Measurements from ENCODE around the gene DTHD1. TPM values are rescaled to one million over a fixed set of nuclear protein-coding genes. Genes with fewer than 3 reads are reported as not detected.

The DTHD1 gene
- total and polyA plus RNA-seq, 4 donors, result 0.06 to 0.42 (median 0.07) TPM; not detected in 1

DNA sequence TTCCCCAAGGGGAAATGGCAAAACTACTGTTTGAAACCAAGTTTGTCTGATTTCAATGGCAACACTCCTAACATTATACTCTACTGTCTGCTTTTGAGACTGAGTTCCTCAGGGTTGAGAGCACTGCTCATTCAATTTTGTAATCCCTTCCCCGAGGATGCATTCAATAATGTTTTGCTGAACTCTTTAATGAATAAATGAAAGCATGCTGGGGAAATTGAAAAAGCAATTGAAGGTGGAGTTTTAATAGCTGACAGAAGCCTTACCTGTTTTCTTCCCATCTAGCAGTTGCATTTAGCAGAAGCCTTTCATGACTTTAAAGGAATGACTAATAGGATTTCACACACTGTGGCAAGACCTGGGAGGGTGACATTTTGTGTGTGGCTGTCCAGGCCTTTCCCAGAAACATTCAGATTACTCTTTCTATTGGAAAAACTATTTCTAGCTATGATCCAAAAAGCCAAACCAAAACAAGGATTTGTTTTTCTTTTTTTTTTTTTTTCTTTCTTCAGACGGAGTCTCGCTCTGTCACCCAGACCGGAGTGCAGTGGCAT is 45.1 kb downstream of the DTHD1 start:
- WGBS, result 93% methylated on average over 4 of the region's 4 CpGs
- Histone ChIP-seq H3K27me3 (ENCODE audit: control insufficient read depth in 4 of 4, insufficient read depth in 4 of 4, low read length in 3 of 4) (no peaks in the 10 kb centered on the region), H3K36me3 (ENCODE audit: control insufficient read depth in 4 of 4, insufficient read depth in 3 of 4, low read depth in 1 of 4, low read length in 3 of 4) (no peaks in the 10 kb centered on the region), H3K4me1 (ENCODE audit: control insufficient read depth in 4 of 4, insufficient read depth in 4 of 4, low read length in 3 of 4) (no peaks in the 10 kb centered on the region), H3K9me3 (ENCODE audit: control insufficient read depth in 4 of 4, low read length in 3 of 4) (no peaks in the 10 kb centered on the region), H3K4me3 (ENCODE audit: low read depth in 1 of 3, low read length in 3 of 3) (no peak overlapping the region), H3K27ac (ENCODE audit: low read depth in 1 of 2, low read length in 2 of 2) (no peak overlapping the region), H3K9ac (ENCODE audit: low read depth in 1 of 2, low read length in 2 of 2) (no peak overlapping the region)
- TF ChIP-seq NR2F2 (IDR thresholded peaks at IDR 0.05), result no peak
- TF ChIP-seq, protein P1, sequence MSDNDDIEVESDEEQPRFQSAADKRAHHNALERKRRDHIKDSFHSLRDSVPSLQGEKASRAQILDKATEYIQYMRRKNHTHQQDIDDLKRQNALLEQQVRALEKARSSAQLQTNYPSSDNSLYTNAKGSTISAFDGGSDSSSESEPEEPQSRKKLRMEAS (IDR thresholded peaks at IDR 0.05), result no peak
- TF ChIP-seq, protein P2, sequence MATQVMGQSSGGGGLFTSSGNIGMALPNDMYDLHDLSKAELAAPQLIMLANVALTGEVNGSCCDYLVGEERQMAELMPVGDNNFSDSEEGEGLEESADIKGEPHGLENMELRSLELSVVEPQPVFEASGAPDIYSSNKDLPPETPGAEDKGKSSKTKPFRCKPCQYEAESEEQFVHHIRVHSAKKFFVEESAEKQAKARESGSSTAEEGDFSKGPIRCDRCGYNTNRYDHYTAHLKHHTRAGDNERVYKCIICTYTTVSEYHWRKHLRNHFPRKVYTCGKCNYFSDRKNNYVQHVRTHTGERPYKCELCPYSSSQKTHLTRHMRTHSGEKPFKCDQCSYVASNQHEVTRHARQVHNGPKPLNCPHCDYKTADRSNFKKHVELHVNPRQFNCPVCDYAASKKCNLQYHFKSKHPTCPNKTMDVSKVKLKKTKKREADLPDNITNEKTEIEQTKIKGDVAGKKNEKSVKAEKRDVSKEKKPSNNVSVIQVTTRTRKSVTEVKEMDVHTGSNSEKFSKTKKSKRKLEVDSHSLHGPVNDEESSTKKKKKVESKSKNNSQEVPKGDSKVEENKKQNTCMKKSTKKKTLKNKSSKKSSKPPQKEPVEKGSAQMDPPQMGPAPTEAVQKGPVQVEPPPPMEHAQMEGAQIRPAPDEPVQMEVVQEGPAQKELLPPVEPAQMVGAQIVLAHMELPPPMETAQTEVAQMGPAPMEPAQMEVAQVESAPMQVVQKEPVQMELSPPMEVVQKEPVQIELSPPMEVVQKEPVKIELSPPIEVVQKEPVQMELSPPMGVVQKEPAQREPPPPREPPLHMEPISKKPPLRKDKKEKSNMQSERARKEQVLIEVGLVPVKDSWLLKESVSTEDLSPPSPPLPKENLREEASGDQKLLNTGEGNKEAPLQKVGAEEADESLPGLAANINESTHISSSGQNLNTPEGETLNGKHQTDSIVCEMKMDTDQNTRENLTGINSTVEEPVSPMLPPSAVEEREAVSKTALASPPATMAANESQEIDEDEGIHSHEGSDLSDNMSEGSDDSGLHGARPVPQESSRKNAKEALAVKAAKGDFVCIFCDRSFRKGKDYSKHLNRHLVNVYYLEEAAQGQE (IDR thresholded peaks at IDR 0.05), result no peak
- no peak for TF ChIP-seq FOXA1 (IDR thresholded peaks at IDR 0.05)
- TF ChIP-seq JUND (IDR thresholded peaks at IDR 0.05), result no peak
- TF ChIP-seq EGR1 (IDR thresholded peaks at IDR 0.05; ENCODE audit: low read depth in 2 of 2), result no peak
- TF ChIP-seq, protein P3, sequence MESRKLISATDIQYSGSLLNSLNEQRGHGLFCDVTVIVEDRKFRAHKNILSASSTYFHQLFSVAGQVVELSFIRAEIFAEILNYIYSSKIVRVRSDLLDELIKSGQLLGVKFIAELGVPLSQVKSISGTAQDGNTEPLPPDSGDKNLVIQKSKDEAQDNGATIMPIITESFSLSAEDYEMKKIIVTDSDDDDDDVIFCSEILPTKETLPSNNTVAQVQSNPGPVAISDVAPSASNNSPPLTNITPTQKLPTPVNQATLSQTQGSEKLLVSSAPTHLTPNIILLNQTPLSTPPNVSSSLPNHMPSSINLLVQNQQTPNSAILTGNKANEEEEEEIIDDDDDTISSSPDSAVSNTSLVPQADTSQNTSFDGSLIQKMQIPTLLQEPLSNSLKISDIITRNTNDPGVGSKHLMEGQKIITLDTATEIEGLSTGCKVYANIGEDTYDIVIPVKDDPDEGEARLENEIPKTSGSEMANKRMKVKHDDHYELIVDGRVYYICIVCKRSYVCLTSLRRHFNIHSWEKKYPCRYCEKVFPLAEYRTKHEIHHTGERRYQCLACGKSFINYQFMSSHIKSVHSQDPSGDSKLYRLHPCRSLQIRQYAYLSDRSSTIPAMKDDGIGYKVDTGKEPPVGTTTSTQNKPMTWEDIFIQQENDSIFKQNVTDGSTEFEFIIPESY (IDR thresholded peaks at IDR 0.05), result no peak
- TF ChIP-seq RXRA (IDR thresholded peaks at IDR 0.05), result no peak
- no peak for TF ChIP-seq RAD21 (IDR thresholded peaks at IDR 0.05)
- TF ChIP-seq HNF4A (conservative IDR thresholded peaks at IDR 0.05), result no peak
- no peak for TF ChIP-seq YY1 (IDR thresholded peaks at IDR 0.05)
- TF ChIP-seq FOXA2 (IDR thresholded peaks at IDR 0.05), result no peak
- TF ChIP-seq, protein P4, sequence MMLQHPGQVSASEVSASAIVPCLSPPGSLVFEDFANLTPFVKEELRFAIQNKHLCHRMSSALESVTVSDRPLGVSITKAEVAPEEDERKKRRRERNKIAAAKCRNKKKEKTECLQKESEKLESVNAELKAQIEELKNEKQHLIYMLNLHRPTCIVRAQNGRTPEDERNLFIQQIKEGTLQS (IDR thresholded peaks at IDR 0.05), result no peak
- TF ChIP-seq GABPA (IDR thresholded peaks at IDR 0.05 in 1 of 2, conservative IDR thresholded peaks at IDR 0.05 in 1 of 2), result no peak
- TF ChIP-seq HNF4G (IDR thresholded peaks at IDR 0.05), result no peak
- no peak for TF ChIP-seq TAF1 (conservative IDR thresholded peaks at IDR 0.05)
- DNase-seq (ENCODE audit: low spot score), result no peak

DNA sequence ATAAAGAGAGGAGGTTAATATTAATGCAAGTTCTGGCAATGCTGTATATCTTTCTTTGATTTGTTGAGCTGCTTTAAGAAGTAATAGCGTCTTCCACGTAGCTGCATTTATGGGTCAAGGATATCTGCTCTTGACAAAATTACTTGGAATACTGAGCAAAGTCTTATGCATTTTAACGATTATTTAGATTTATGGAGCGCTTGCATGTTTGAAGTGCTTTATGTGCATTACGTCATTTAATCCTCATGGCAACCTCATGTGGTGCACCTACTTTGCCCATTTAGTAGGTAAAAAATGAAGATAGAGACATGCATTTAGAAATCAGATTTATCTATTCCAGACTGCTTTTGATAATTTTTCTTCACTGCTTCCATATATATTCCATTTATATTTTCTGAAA is 46.0 kb downstream of the DTHD1 start:
- H3K27me3 ChIP-seq (ENCODE audit: control insufficient read depth in 4 of 4, insufficient read depth in 4 of 4, low read length in 3 of 4), result no peaks in the 10 kb centered on the region
- H3K9me3 ChIP-seq (ENCODE audit: control insufficient read depth in 4 of 4, low read length in 3 of 4), result no peaks in the 10 kb centered on the region
- H3K4me3 ChIP-seq (ENCODE audit: low read depth in 1 of 3, low read length in 3 of 3), result no peak overlapping the region
- WGBS, result 84% methylated on average over 5 of the region's 5 CpGs
- no peak for DNase-seq (ENCODE audit: low spot score)
- H3K27ac ChIP-seq (ENCODE audit: low read depth in 1 of 2, low read length in 2 of 2), result no peak overlapping the region
- no peaks in the 10 kb centered on the region for H3K36me3 ChIP-seq (ENCODE audit: control insufficient read depth in 4 of 4, insufficient read depth in 3 of 4, low read depth in 1 of 4, low read length in 3 of 4)
- H3K9ac ChIP-seq (ENCODE audit: low read depth in 1 of 2, low read length in 2 of 2), result no peak overlapping the region
- H3K4me1 ChIP-seq (ENCODE audit: control insufficient read depth in 4 of 4, insufficient read depth in 4 of 4, low read length in 3 of 4), result no peaks in the 10 kb centered on the region
- TF ChIP-seq, protein P2 (IDR thresholded peaks at IDR 0.05), result no peak
- no peak for TF ChIP-seq YY1 (IDR thresholded peaks at IDR 0.05)
- TF ChIP-seq RAD21 (IDR thresholded peaks at IDR 0.05), result no peak
- no peak for TF ChIP-seq JUND (IDR thresholded peaks at IDR 0.05)
- TF ChIP-seq, protein P4 (IDR thresholded peaks at IDR 0.05), result no peak
- TF ChIP-seq GABPA (IDR thresholded peaks at IDR 0.05 in 1 of 2, conservative IDR thresholded peaks at IDR 0.05 in 1 of 2), result no peak
- no peak for TF ChIP-seq FOXA1 (IDR thresholded peaks at IDR 0.05)
- TF ChIP-seq, protein P3 (IDR thresholded peaks at IDR 0.05), result no peak
- no peak for TF ChIP-seq RXRA (IDR thresholded peaks at IDR 0.05)
- TF ChIP-seq, protein P1 (IDR thresholded peaks at IDR 0.05), result no peak
- no peak for TF ChIP-seq NR2F2 (IDR thresholded peaks at IDR 0.05)
- TF ChIP-seq TAF1 (conservative IDR thresholded peaks at IDR 0.05), result no peak
- no peak for TF ChIP-seq EGR1 (IDR thresholded peaks at IDR 0.05; ENCODE audit: low read depth in 2 of 2)
- TF ChIP-seq SP1 (IDR thresholded peaks at IDR 0.05), result no peak
- TF ChIP-seq HNF4G (IDR thresholded peaks at IDR 0.05), result no peak
- no peak for TF ChIP-seq HNF4A (conservative IDR thresholded peaks at IDR 0.05)

Measured in liver (tissue), 9 donors.